ENCODE data around the gene TAS1R2.

TAS1R2 gene

DNA sequence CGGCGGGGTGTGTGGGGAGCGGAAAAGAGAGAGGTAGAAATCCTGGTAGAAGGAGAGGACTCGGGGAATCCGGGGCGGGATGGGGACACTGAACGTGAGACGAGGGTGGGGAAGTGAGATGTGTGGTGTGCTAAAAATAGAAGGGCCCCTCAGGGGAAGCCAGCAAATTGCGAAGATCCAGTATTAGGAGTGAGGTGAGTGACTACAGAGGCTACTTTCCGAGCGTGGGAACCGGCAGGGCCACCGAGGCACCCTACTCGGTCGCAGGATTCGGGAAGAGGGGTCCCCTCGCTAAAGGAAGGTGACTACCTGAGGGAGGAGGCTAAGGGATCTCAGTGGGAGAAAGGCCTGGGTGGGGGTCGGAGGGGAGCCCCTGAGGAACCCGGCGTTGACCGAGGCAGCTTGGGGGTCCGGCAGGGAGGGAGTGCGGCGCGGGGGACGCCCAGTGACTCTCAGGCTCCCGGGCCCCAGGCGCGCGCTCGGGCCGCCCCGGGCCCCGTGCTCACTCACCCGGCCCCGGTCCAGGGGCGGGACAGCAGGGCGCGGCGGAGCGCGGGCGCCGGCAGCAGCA lies 42.6 kb upstream of the TAS1R2 start:
- no peaks in the 10 kb centered on the region for H3K9me3 ChIP-seq
- TF ChIP-seq, protein P1, sequence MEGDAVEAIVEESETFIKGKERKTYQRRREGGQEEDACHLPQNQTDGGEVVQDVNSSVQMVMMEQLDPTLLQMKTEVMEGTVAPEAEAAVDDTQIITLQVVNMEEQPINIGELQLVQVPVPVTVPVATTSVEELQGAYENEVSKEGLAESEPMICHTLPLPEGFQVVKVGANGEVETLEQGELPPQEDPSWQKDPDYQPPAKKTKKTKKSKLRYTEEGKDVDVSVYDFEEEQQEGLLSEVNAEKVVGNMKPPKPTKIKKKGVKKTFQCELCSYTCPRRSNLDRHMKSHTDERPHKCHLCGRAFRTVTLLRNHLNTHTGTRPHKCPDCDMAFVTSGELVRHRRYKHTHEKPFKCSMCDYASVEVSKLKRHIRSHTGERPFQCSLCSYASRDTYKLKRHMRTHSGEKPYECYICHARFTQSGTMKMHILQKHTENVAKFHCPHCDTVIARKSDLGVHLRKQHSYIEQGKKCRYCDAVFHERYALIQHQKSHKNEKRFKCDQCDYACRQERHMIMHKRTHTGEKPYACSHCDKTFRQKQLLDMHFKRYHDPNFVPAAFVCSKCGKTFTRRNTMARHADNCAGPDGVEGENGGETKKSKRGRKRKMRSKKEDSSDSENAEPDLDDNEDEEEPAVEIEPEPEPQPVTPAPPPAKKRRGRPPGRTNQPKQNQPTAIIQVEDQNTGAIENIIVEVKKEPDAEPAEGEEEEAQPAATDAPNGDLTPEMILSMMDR (IDR thresholded peaks at IDR 0.05), result no peak
- H3K27me3 ChIP-seq, result no peaks in the 10 kb centered on the region
- peak overlapping the region; percentile 88 for H3K27ac ChIP-seq
- H3K4me1 ChIP-seq (ENCODE audit: control insufficient read depth in 1 of 2, insufficient read depth in 1 of 2, low read depth in 1 of 2, low read length in 1 of 2), result peaks cover 30 to 41% of the 10 kb centered on the region in 2 experiments
- H3K36me3 ChIP-seq, result peaks cover 9% of the 10 kb centered on the region
- peak overlapping the region; percentile 66 to 84 for H3K4me3 ChIP-seq (ENCODE audit: low read depth in 1 of 2, low read length in 1 of 2)

DNA sequence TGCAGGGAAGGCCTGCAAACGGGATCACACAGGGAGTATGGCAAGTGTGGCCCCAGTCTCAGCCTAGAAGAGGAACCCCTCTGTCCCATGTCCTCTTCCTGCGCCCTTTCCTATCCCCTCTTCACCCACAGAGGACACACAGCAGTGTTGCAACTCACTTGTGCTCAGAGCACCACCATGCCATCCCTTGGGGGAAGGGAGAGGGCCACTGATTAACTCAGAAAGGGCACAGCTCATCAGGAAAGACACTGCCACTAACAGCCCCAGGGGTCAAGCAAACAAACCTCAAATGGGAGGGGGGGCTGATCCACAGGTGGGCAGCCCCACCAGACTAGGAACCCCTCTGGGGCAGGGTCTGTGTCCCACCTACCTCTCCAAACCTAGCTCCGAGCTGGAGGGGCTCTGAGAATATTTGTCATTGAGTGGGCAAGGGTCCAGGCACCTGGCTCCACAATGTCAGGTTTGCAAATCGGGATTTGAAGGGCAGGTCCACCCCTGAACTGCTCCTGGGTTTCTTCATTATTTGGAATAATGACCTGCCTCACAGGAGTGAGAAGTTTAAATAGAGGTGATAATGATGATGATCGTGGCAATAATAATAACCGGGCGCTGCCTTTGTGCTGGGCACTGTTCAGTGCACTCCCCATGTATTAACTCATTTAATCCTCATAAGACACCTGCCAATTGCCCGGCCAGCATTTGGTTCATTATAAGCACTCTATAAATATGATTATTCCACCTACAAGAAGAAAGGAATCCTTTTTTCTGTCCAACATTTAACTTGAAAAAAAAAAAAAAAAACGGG lies 41.9 kb upstream of the TAS1R2 start:
- Histone ChIP-seq H3K36me3 (peaks cover 13% of the 10 kb centered on the region), H3K4me3 (ENCODE audit: low read depth in 1 of 2, low read length in 1 of 2) (peak overlapping the region; percentile 66 to 84), H3K4me1 (ENCODE audit: control insufficient read depth in 1 of 2, insufficient read depth in 1 of 2, low read depth in 1 of 2, low read length in 1 of 2) (peaks cover 26 to 37% of the 10 kb centered on the region in 2 experiments), H3K27me3 (no peaks in the 10 kb centered on the region), H3K9me3 (no peaks in the 10 kb centered on the region), H3K27ac (peak overlapping the region; percentile 25)
- TF ChIP-seq, protein P1 (IDR thresholded peaks at IDR 0.05), result no peak

DNA sequence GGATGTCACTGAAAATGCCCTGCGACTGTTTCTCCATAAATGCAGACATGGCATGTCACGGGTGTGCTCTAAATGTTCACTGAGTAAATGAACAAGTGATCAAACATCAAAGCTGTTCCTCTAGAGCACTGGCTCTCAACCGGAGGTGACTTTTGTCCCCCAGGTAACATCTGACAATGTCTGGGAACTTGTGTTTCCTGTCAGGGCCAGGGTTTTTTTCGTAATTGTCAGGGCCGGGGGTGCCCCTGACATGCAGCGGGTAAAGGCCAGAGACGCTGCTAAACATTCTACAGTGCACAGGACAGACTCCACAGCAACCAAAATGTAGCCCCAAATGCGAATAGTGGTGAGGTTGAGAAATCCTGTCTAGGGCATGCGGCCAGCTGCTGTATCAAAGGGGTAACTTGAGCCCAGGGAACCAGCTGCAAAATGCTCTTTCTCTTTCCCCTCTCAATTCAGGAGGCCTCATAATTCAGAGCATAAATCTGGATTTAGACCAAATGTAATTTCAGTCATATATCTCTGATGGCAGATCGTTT lies 40.9 kb upstream of the TAS1R2 start:
- peaks cover 26 to 37% of the 10 kb centered on the region in 2 experiments for H3K4me1 ChIP-seq (ENCODE audit: control insufficient read depth in 1 of 2, insufficient read depth in 1 of 2, low read depth in 1 of 2, low read length in 1 of 2)
- TF ChIP-seq, protein P1 (IDR thresholded peaks at IDR 0.05), result no peak

DNA sequence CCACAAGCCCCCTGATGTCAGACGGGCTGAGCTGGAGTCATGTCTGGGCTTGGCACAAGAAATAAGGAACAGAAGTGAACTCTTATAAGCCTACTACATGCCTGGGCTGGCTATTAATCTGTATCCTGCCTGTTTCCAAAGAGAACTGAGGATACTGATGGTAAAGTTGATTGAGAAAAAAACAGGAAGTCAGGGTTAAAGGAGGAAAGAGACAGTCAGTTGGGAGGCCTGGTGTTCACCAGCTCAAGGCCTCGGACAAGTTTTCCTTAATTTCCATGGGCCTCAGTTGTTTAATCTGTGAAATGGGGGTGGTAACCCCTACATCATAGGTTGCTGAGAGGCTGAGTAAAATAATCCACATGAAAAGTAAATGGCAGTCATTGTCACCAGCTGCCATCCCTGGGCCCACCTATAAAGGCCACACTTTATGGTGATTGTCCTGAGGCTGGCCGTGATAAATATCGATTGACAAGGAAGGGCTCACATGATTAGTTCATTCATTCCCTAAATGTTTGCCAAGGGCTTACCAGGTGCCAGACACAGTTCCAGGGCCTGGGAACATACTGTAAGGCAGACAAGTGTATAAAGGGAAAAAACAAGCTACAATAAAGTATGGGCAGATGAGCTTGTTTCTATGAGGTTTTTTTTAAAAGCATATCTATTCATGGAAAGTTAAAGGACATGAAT lies 40.0 kb upstream of the TAS1R2 start:
- H3K27ac ChIP-seq, result no peak overlapping the region
- no peaks in the 10 kb centered on the region for H3K9me3 ChIP-seq
- H3K4me1 ChIP-seq (ENCODE audit: control insufficient read depth in 1 of 2, insufficient read depth in 1 of 2, low read depth in 1 of 2, low read length in 1 of 2), result peaks cover 26 to 37% of the 10 kb centered on the region in 2 experiments
- H3K4me3 ChIP-seq (ENCODE audit: low read depth in 1 of 2, low read length in 1 of 2), result no peak overlapping the region
- TF ChIP-seq, protein P1 (IDR thresholded peaks at IDR 0.05), result no peak
- H3K27me3 ChIP-seq, result no peaks in the 10 kb centered on the region
- peaks cover 13% of the 10 kb centered on the region for H3K36me3 ChIP-seq

More for the DNA sequence above, 40.9 kb upstream of the TAS1R2 start:
- no peak overlapping the region for H3K27ac ChIP-seq
- H3K27me3 ChIP-seq, result no peaks in the 10 kb centered on the region
- H3K9me3 ChIP-seq, result no peaks in the 10 kb centered on the region
- H3K36me3 ChIP-seq, result peaks cover 13% of the 10 kb centered on the region
- no peak overlapping the region for H3K4me3 ChIP-seq (ENCODE audit: low read depth in 1 of 2, low read length in 1 of 2)

DNA sequence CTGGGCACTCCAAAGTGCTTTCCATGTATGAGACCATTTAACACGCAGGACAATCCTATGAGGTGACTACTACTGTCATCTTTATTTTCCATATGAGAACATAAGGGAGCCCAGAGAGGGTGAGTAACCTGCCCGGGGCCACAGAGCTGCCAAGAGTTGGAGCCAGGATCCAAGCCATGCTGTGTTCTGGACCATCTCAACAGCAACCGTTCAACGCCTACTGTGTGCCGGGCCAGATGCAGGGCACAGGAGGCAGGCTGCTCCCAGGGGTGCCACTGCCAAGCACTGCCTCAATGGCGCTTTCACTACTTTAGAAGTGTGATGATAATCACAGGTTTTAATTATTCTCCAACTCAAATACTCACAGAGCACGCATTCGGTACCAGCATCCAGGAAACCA lies 39.1 kb upstream of the TAS1R2 start:
- no peak overlapping the region for H3K4me3 ChIP-seq (ENCODE audit: low read depth in 1 of 2, low read length in 1 of 2)
- H3K27me3 ChIP-seq, result no peaks in the 10 kb centered on the region
- H3K4me1 ChIP-seq (ENCODE audit: control insufficient read depth in 1 of 2, insufficient read depth in 1 of 2, low read depth in 1 of 2, low read length in 1 of 2), result peaks cover 26 to 35% of the 10 kb centered on the region in 2 experiments
- H3K36me3 ChIP-seq, result peaks cover 13% of the 10 kb centered on the region
- no peak overlapping the region for H3K27ac ChIP-seq
- H3K9me3 ChIP-seq, result no peaks in the 10 kb centered on the region
- TF ChIP-seq, protein P1 (IDR thresholded peaks at IDR 0.05), result no peak
